Measurements from ENCODE around the gene ITGAE.

The ITGAE gene

DNA sequence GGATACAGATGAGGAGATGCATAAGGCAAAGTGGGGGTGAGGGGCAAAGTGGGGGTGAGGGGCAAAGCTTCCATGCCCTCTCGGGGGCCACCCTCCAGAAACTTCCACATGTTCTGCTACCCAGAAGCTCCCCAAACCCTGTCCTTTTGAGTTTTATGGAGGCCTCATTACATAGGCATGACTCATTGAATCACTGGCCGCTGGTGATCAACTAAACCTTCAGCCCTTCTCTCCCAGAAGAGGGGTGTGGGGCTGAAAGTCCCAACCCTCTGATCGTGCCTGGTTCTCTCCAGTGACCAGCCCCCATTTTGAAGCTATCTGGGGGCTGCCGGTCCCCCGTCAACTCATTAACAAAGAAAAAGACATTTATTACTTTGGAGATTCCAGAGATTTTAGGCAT is 27.5 kb downstream of the ITGAE start:
- peak; percentile 92 for ATAC-seq

GRCh38 chr17:3772764-3773163 is 28.2 kb downstream of the ITGAE start:
- ATAC-seq: no peak

More for the DNA sequence above, 27.5 kb downstream of the ITGAE start:
- TF ChIP-seq PPARA (CRISPR knock-in tag; IDR thresholded peaks at IDR 0.05; ENCODE audit: borderline replicate concordance): no peak
- TF ChIP-seq ZFP3 (CRISPR knock-in tag; IDR thresholded peaks at IDR 0.05): no peak
- TF ChIP-seq TCF4 (CRISPR knock-in tag; IDR thresholded peaks at IDR 0.05; ENCODE audit: borderline replicate concordance): no peak
- TF ChIP-seq TOX (CRISPR knock-in tag; IDR thresholded peaks at IDR 0.05; ENCODE audit: borderline replicate concordance): no peak
- no peak for TF ChIP-seq CSDC2 (CRISPR knock-in tag; IDR thresholded peaks at IDR 0.05)
- TF ChIP-seq ISL1 (CRISPR knock-in tag; IDR thresholded peaks at IDR 0.05): no peak
- TF ChIP-seq, protein P1, sequence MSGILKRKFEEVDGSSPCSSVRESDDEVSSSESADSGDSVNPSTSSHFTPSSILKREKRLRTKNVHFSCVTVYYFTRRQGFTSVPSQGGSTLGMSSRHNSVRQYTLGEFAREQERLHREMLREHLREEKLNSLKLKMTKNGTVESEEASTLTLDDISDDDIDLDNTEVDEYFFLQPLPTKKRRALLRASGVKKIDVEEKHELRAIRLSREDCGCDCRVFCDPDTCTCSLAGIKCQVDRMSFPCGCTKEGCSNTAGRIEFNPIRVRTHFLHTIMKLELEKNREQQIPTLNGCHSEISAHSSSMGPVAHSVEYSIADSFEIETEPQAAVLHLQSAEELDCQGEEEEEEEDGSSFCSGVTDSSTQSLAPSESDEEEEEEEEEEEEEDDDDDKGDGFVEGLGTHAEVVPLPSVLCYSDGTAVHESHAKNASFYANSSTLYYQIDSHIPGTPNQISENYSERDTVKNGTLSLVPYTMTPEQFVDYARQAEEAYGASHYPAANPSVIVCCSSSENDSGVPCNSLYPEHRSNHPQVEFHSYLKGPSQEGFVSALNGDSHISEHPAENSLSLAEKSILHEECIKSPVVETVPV (CRISPR knock-in tag; IDR thresholded peaks at IDR 0.05): no peak
- TF ChIP-seq SNAI2 (CRISPR knock-in tag; IDR thresholded peaks at IDR 0.05): no peak
- TF ChIP-seq ARNTL (CRISPR knock-in tag; IDR thresholded peaks at IDR 0.05; ENCODE audit: borderline replicate concordance, low read depth): no peak
- TF ChIP-seq, protein P2, sequence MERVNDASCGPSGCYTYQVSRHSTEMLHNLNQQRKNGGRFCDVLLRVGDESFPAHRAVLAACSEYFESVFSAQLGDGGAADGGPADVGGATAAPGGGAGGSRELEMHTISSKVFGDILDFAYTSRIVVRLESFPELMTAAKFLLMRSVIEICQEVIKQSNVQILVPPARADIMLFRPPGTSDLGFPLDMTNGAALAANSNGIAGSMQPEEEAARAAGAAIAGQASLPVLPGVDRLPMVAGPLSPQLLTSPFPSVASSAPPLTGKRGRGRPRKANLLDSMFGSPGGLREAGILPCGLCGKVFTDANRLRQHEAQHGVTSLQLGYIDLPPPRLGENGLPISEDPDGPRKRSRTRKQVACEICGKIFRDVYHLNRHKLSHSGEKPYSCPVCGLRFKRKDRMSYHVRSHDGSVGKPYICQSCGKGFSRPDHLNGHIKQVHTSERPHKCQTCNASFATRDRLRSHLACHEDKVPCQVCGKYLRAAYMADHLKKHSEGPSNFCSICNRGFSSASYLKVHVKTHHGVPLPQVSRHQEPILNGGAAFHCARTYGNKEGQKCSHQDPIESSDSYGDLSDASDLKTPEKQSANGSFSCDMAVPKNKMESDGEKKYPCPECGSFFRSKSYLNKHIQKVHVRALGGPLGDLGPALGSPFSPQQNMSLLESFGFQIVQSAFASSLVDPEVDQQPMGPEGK (CRISPR knock-in tag; IDR thresholded peaks at IDR 0.05; ENCODE audit: borderline replicate concordance): no peak
- no peak for TF ChIP-seq GLIS3 (CRISPR knock-in tag; IDR thresholded peaks at IDR 0.05)
- no peak for TF ChIP-seq RARB (CRISPR knock-in tag; IDR thresholded peaks at IDR 0.05)

DNA sequence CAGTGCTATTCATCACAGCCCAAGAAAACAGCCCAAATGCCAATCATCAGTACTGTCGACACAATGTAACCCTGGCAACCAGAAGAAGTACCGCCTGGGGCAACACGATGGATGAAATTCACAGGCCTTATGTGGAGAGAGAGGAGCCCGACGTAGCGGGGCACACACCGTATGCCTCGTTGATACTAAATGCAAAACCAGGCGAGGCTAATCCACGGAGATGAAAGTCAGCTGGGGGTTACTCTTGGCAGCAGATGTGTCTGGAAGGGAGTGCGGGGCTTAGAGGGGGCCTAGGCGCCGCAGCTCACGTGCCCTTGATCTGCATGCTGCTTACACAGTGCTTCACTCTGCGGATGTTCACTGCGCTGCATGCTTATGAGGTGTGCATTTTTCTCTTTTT is 29.8 kb downstream of the ITGAE start:
- ATAC-seq: no peak
- TF ChIP-seq, protein P3, sequence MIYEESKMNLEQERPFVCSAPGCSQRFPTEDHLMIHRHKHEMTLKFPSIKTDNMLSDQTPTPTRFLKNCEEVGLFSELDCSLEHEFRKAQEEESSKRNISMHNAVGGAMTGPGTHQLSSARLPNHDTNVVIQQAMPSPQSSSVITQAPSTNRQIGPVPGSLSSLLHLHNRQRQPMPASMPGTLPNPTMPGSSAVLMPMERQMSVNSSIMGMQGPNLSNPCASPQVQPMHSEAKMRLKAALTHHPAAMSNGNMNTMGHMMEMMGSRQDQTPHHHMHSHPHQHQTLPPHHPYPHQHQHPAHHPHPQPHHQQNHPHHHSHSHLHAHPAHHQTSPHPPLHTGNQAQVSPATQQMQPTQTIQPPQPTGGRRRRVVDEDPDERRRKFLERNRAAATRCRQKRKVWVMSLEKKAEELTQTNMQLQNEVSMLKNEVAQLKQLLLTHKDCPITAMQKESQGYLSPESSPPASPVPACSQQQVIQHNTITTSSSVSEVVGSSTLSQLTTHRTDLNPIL (CRISPR knock-in tag; IDR thresholded peaks at IDR 0.05; ENCODE audit: low read depth): no peak
- no peak for TF ChIP-seq ZNF70 (CRISPR knock-in tag; IDR thresholded peaks at IDR 0.05)
- TF ChIP-seq SNAI2 (CRISPR knock-in tag; IDR thresholded peaks at IDR 0.05): no peak
- TF ChIP-seq PPARA (CRISPR knock-in tag; IDR thresholded peaks at IDR 0.05; ENCODE audit: borderline replicate concordance): no peak
- TF ChIP-seq CSDC2 (CRISPR knock-in tag; IDR thresholded peaks at IDR 0.05): no peak
- TF ChIP-seq, protein P1 (CRISPR knock-in tag; IDR thresholded peaks at IDR 0.05): no peak
- no peak for TF ChIP-seq ZC3H10 (CRISPR knock-in tag; IDR thresholded peaks at IDR 0.05)
- TF ChIP-seq OSR1 (CRISPR knock-in tag; IDR thresholded peaks at IDR 0.05): no peak
- TF ChIP-seq ZNF8 (CRISPR knock-in tag; IDR thresholded peaks at IDR 0.05): no peak
- no peak for TF ChIP-seq BACH2 (CRISPR knock-in tag; IDR thresholded peaks at IDR 0.05; ENCODE audit: borderline replicate concordance)
- TF ChIP-seq ESRRG (CRISPR knock-in tag; IDR thresholded peaks at IDR 0.05): no peak

More at GRCh38 chr17:3772764-3773163, 28.2 kb downstream of the ITGAE start:
- TF ChIP-seq ZNF8 (CRISPR knock-in tag; IDR thresholded peaks at IDR 0.05) (no peak), BACH2 (CRISPR knock-in tag; IDR thresholded peaks at IDR 0.05; ENCODE audit: borderline replicate concordance) (no peak), TSHZ2 (CRISPR knock-in tag; IDR thresholded peaks at IDR 0.05) (no peak), ZNF70 (CRISPR knock-in tag; IDR thresholded peaks at IDR 0.05) (no peak), TCF4 (CRISPR knock-in tag; IDR thresholded peaks at IDR 0.05; ENCODE audit: borderline replicate concordance) (no peak), TOX (CRISPR knock-in tag; IDR thresholded peaks at IDR 0.05; ENCODE audit: borderline replicate concordance) (no peak), PPARA (CRISPR knock-in tag; IDR thresholded peaks at IDR 0.05; ENCODE audit: borderline replicate concordance) (no peak), ESRRG (CRISPR knock-in tag; IDR thresholded peaks at IDR 0.05) (no peak), ARNTL (CRISPR knock-in tag; IDR thresholded peaks at IDR 0.05; ENCODE audit: borderline replicate concordance, low read depth) (no peak), OSR1 (CRISPR knock-in tag; IDR thresholded peaks at IDR 0.05) (no peak), ZC3H10 (CRISPR knock-in tag; IDR thresholded peaks at IDR 0.05) (no peak), RARB (CRISPR knock-in tag; IDR thresholded peaks at IDR 0.05) (no peak), SNAI2 (CRISPR knock-in tag; IDR thresholded peaks at IDR 0.05) (no peak), CSDC2 (CRISPR knock-in tag; IDR thresholded peaks at IDR 0.05) (no peak), GLIS3 (CRISPR knock-in tag; IDR thresholded peaks at IDR 0.05) (no peak), ZFP3 (CRISPR knock-in tag; IDR thresholded peaks at IDR 0.05) (no peak)
- TF ChIP-seq, protein P2 (CRISPR knock-in tag; IDR thresholded peaks at IDR 0.05; ENCODE audit: borderline replicate concordance): no peak
